ENCODE results near the gene UBA52. TPM values are rescaled to one million over a fixed set of nuclear protein-coding genes. Genes with fewer than 3 reads are reported as not detected.

Gene UBA52
- total RNA-seq, 1 donor from 2014 or later, result 625 TPM

GRCh38 chr19:18604820-18605159, 33.1 kb downstream of the UBA52 start:
- H3K36me3 Mint-ChIP-seq, result peaks cover 2% of the 10 kb centered on the region
- Histone ChIP-seq H3K4me2 (peak overlapping the region; percentile 60), H2AFZ (replicated peaks) (no peak overlapping the region), H3K27me3 (peaks cover 98% of the 10 kb centered on the region), H3K27ac (no peak overlapping the region), H3K9me3 (ENCODE audit: low read depth) (no peaks in the 10 kb centered on the region), H3K4me1 (peaks cover 21% of the 10 kb centered on the region), H3F3A (ENCODE audit: low read depth) (peaks cover 45% of the 10 kb centered on the region), H3K79me2 (ENCODE audit: low read depth) (no peaks in the 10 kb centered on the region), H3K36me3 (no peaks in the 10 kb centered on the region), H3K9ac (no peak overlapping the region), H4K20me1 (ENCODE audit: low read depth) (peaks cover 65% of the 10 kb centered on the region), H3K4me3 (no peak overlapping the region)
- DNase-seq (ENCODE audit: low spot score), result no peak
- H3K4me3 Mint-ChIP-seq, result peak overlapping the region; percentile 43
- peaks cover 71% of the 10 kb centered on the region for H3K27me3 Mint-ChIP-seq (ENCODE audit: insufficient read depth, low read depth)
- H3K4me1 Mint-ChIP-seq, result peaks cover 14% of the 10 kb centered on the region
- no peak overlapping the region for H3K27ac Mint-ChIP-seq
- H3K9me3 Mint-ChIP-seq, result peaks cover 2% of the 10 kb centered on the region
- TF ChIP-seq CTCF (IDR thresholded peaks at IDR 0.05) (no peak), EZH2 (IDR thresholded peaks at IDR 0.05) (no peak), EZH2phosphoT487 (IDR thresholded peaks at IDR 0.05) (no peak)

- H3K27ac ChIP-seq, result no peak overlapping the region
- no peak for TF ChIP-seq CTCF (IDR thresholded peaks at IDR 0.05)
- peak; percentile 26 for TF ChIP-seq EZH2phosphoT487 (IDR thresholded peaks at IDR 0.05)
- TF ChIP-seq EZH2 (IDR thresholded peaks at IDR 0.05), result no peak
- no peak for DNase-seq (ENCODE audit: low spot score)
- no peaks in the 10 kb centered on the region for H3K9me3 ChIP-seq (ENCODE audit: low read depth)
- H3K27ac Mint-ChIP-seq, result peak overlapping the region; percentile 74
- peaks cover 2% of the 10 kb centered on the region for H3K36me3 Mint-ChIP-seq
- H3K4me1 ChIP-seq, result peaks cover 23% of the 10 kb centered on the region
- H3K79me2 ChIP-seq (ENCODE audit: low read depth), result no peaks in the 10 kb centered on the region
- no peaks in the 10 kb centered on the region for H3K36me3 ChIP-seq
- H3K4me2 ChIP-seq, result peak overlapping the region; percentile 57
- no peak overlapping the region for H3K4me3 ChIP-seq
- peak overlapping the region; percentile 78 for H3K4me3 Mint-ChIP-seq
- no peak overlapping the region for H2AFZ ChIP-seq (replicated peaks)
- H3K9me3 Mint-ChIP-seq, result peaks cover 2% of the 10 kb centered on the region
- H3F3A ChIP-seq (ENCODE audit: low read depth), result peaks cover 49% of the 10 kb centered on the region
- peaks cover 68% of the 10 kb centered on the region for H3K27me3 Mint-ChIP-seq (ENCODE audit: insufficient read depth, low read depth)
- peaks cover 98% of the 10 kb centered on the region for H3K27me3 ChIP-seq
- peaks cover 69% of the 10 kb centered on the region for H4K20me1 ChIP-seq (ENCODE audit: low read depth)
- H3K4me1 Mint-ChIP-seq, result peaks cover 14% of the 10 kb centered on the region
- H3K9ac ChIP-seq, result no peak overlapping the region
These were observed 33.5 kb downstream of the UBA52 start for GRCh38 chr19:18605196-18605545.

- no peak overlapping the region for H3K4me3 ChIP-seq
These were observed 34.1 kb downstream of the UBA52 start for GRCh38 chr19:18605546-18606280.

More at GRCh38 chr19:18605546-18606280, 34.1 kb downstream of the UBA52 start:
- TF ChIP-seq EZH2 (IDR thresholded peaks at IDR 0.05) (peak; percentile 99), EZH2phosphoT487 (IDR thresholded peaks at IDR 0.05) (peak; percentile 96), CTCF (IDR thresholded peaks at IDR 0.05) (no peak)
- H3F3A ChIP-seq (ENCODE audit: low read depth), result peaks cover 54% of the 10 kb centered on the region
- H3K9me3 ChIP-seq (ENCODE audit: low read depth), result no peaks in the 10 kb centered on the region
- H3K4me3 Mint-ChIP-seq, result peak overlapping the region; percentile 78
- peaks cover 28% of the 10 kb centered on the region for H3K4me1 ChIP-seq
- H3K4me1 Mint-ChIP-seq, result peaks cover 14% of the 10 kb centered on the region
- H3K9me3 Mint-ChIP-seq, result peaks cover 2% of the 10 kb centered on the region
- H3K36me3 Mint-ChIP-seq, result peaks cover 2% of the 10 kb centered on the region
- H2AFZ ChIP-seq (replicated peaks), result no peak overlapping the region
- H3K36me3 ChIP-seq, result no peaks in the 10 kb centered on the region
- peaks cover 67% of the 10 kb centered on the region for H3K27me3 Mint-ChIP-seq (ENCODE audit: insufficient read depth, low read depth)
- peak overlapping the region; percentile 74 for H3K27ac Mint-ChIP-seq
- no peak overlapping the region for H3K27ac ChIP-seq
- DNase-seq (ENCODE audit: low spot score), result peak; percentile 47
- peaks cover 98% of the 10 kb centered on the region for H3K27me3 ChIP-seq
- peak overlapping the region; percentile 57 for H3K4me2 ChIP-seq
- H3K79me2 ChIP-seq (ENCODE audit: low read depth), result no peaks in the 10 kb centered on the region
- H4K20me1 ChIP-seq (ENCODE audit: low read depth), result peaks cover 74% of the 10 kb centered on the region
- H3K9ac ChIP-seq, result no peak overlapping the region
